Lower leg skin (tissue), 4 donors: ENCODE measurements around the gene DTNB. TPM values are rescaled to one million over a fixed set of nuclear protein-coding genes. Genes with fewer than 3 reads are reported as not detected.

Experiments used
- DNase-seq, 2 donors: peaks; one replicate each; pipeline ENCODE4 v3.0.0-alpha.2; 2019; ENCODE audit warnings: low spot score in 2 of 2
- H3K4me3 ChIP-seq: fragments of 200-600 bp; sonication (generic); 2 replicates; pipeline ENCODE4 v1.5.1; 2017; ENCODE audit warnings: mild to moderate bottlenecking, low read depth; ENCODE audit not compliant: poor library complexity, severe bottlenecking
- POLR2A ChIP-seq, 2 donors: fragments of 450-650 bp; IDR thresholded peaks; one replicate each; pipeline ENCODE4 v1.6.1; 2016 to 2017; ENCODE audit warnings: antibody characterized with exemption in 2 of 2, mild to moderate bottlenecking in 1 of 2, moderate library complexity in 1 of 2
- WGBS, 2 donors: methylation state at CpG; one replicate each; pipeline ENCODE4 v1.1.5; 2018; 5-methylcytosine and 5-hydroxymethylcytosine counted together
- intact Hi-C: fragments of 100-400 bp; cut with DNase I; formaldehyde crosslinking; loops from one replicate; pipeline ENCODE4 v1.15.0; 2023; ENCODE audit warnings: low total_unique reads
- total RNA-seq, 4 donors: library from RNA; depleted of rRNA; stranded (reverse); fragments of >200 nt; gene quantifications; one replicate each; pipeline ENCODE4 v1.1.0, GENCODE V29; 2016
- TF ChIP-seq, protein P1 (sequence below), 3 donors: fragments of 450-650 bp; IDR thresholded peaks; one replicate each; pipeline ENCODE4 v1.5.1; 2016; ENCODE audit warnings: antibody characterized with exemption in 3 of 3, mild to moderate bottlenecking in 3 of 3, moderate library complexity in 2 of 3

Gene DTNB
- total RNA-seq, 4 donors from 2014 or later, result 8.8 to 15.2 (median 12.7) TPM

DNA sequence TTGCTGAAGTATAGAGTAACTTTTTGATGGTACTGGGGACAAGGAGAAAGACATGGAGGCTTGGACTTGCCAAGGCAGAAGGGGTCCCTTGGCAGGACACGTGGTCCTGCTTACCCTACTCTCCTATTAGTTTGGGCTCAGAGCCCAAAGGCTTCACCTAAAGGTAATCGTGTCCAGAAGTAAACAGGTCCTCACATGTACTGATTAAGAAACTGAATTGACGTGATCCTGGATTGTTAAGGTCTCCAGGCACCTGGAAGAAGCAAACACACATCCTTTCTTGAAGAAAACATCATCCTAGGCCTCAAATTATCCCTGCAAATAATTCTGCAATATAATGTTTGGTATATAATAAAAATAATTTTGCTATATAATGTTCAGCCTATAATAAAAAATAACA is 50.0 kb downstream of the DTNB start:
- no peak for DNase-seq
- WGBS, 2 donors, result 59 to 69% methylated on average over 3 of the region's 3 CpGs
- no peak for TF ChIP-seq POLR2A (IDR thresholded peaks at IDR 0.05)
- TF ChIP-seq, protein P1, sequence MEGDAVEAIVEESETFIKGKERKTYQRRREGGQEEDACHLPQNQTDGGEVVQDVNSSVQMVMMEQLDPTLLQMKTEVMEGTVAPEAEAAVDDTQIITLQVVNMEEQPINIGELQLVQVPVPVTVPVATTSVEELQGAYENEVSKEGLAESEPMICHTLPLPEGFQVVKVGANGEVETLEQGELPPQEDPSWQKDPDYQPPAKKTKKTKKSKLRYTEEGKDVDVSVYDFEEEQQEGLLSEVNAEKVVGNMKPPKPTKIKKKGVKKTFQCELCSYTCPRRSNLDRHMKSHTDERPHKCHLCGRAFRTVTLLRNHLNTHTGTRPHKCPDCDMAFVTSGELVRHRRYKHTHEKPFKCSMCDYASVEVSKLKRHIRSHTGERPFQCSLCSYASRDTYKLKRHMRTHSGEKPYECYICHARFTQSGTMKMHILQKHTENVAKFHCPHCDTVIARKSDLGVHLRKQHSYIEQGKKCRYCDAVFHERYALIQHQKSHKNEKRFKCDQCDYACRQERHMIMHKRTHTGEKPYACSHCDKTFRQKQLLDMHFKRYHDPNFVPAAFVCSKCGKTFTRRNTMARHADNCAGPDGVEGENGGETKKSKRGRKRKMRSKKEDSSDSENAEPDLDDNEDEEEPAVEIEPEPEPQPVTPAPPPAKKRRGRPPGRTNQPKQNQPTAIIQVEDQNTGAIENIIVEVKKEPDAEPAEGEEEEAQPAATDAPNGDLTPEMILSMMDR (IDR thresholded peaks at IDR 0.05), result no peak
- H3K4me3 ChIP-seq, result no peak overlapping the region
- intact Hi-C loops, result no loop called here

DNA sequence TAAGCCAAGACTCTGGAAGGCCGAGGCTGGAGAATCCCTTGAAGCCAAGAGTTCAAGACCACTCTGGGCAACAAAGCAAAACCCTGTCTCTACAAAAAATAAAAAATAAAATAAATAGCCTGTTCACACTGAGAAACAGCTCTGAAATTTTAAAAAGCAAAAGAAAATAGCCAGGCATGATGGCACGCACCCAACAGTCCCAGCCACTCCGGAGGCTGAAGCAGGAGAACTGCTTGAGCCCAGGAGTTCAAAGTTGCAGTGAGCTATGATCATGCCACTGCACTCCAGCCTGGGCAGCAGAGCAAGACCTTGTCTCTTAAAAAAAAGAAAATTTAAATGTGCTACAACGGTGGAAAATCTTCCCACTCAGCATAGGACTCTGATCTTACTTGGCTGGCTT is 52.7 kb downstream of the DTNB start:
- DNase-seq, result no peak
- TF ChIP-seq POLR2A (IDR thresholded peaks at IDR 0.05), result no peak
- TF ChIP-seq, protein P1 (IDR thresholded peaks at IDR 0.05), result no peak
- no peak overlapping the region for H3K4me3 ChIP-seq
- intact Hi-C loops, result no loop called here
- 80 to 81% methylated on average over 4 of the region's 4 CpGs for WGBS, 2 donors

DNA sequence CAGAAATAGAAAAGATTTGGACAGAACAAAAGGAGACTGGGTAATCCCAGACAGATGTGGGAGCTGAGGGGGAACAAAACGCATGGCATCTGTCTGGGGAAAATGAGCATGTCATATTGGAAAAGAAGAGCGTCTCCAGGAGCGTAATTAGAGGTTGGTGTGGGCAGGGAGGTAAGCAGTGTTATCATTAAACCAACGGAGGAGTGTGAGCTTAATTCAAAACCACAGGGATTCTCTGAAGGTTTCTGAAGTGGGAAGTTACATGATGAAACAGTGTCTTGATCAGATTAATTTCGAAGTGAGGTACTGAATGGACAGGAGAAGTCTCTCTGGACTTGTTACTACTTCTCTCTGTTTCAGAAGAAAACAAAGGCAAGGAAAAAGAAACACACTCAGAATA is 53.3 kb downstream of the DTNB start:
- no peak overlapping the region for H3K4me3 ChIP-seq
- no peak for DNase-seq
- WGBS, 2 donors, result 72 to 73% methylated on average over 5 of the region's 5 CpGs
- TF ChIP-seq, protein P1 (IDR thresholded peaks at IDR 0.05), result no peak
- TF ChIP-seq POLR2A (IDR thresholded peaks at IDR 0.05), result no peak
- intact Hi-C loops, result no loop called here

DNA sequence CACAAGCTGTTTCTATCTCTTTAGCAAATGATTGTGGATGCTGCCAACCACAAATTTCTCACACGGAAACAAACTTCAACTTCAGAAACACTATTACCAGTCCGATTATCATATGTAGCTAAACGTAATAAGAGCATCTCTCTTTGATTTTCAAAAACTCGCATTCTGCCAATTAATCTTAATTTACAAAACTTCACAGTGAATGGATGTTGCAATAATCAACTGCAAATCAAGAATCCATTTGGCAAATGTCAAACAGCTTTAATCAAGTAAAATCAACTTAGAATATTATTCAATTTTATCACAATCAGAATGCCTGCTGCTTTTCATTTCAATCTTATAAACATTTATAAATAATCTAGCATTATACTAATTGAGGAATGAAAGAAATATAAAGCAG is 54.2 kb downstream of the DTNB start:
- no peak for DNase-seq
- intact Hi-C loops, result no loop called here
- 38 to 49% methylated on average over 4 of the region's 4 CpGs for WGBS, 2 donors
- no peak for TF ChIP-seq POLR2A (IDR thresholded peaks at IDR 0.05)
- TF ChIP-seq, protein P1 (IDR thresholded peaks at IDR 0.05), result no peak
- H3K4me3 ChIP-seq, result no peak overlapping the region

DNA sequence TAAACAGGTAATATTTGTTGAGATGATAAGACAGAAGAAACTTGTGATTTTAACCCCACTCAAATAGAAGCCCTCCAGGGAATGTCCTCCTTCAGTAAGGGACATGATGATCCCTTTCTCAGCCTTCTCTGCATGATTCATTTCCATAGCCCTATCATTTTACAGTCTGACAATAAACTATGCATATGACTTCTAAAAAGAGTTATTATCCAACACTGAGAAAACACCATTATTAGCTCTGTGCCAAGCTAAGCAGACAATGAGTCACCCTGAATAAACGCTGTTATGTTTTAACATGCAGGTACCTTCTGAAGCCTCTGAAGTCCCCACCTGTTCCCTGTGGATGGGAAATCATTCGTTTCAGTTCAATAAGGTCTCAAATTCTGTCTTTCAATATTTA is 54.7 kb downstream of the DTNB start:
- TF ChIP-seq, protein P1 (IDR thresholded peaks at IDR 0.05), result no peak
- WGBS, 2 donors, result 32 to 47% methylated on average over 2 of the region's 2 CpGs
- H3K4me3 ChIP-seq, result no peak overlapping the region
- DNase-seq, result no peak
- intact Hi-C loops, result no loop called here

DNA sequence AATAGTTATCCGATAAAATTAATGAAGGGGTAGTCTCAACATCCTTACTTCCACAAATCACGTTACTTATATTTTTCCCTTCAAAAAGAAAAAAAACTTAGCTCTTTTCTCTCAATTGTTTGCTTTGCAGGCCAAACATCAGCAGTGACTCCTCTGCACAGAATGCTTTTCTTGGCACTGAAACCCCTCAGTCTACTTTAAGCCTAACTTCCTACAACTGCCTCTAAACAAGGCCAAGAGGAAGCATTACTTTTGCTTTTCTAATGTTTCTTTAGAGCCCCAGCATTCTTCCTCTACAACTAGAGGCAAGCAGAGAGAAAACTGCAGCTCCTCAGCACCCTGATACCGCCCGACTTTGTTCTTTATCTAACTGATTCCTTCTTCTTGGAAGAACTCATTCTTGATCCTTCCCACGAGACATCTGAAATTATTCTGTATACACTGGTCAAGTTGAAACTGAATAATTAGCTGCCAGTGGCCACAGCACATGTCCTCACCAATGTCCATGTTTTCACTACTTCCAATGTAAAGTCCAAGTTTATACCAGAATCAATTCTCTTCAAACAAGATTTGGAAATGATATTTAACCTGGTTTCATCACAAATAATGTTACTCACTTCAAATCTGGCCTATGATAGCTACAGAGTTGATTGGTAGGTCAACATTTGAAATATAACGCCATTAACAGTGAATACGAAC is 55.3 kb downstream of the DTNB start:
- H3K4me3 ChIP-seq, result no peak overlapping the region
- no peak for TF ChIP-seq POLR2A (IDR thresholded peaks at IDR 0.05)
- DNase-seq, result no peak
- intact Hi-C loops, result no loop called here
- 54 to 59% methylated on average over 7 of the region's 7 CpGs for WGBS, 2 donors
